22Rv1 (cell line): ENCODE results near the gene CARS1.

Source experiments
- ZFX ChIP-seq: fragments of 450-650 bp; IDR thresholded peaks from 2 replicates; pipeline ENCODE4 v1.6.1; 2017; ENCODE audit warnings: antibody characterized with exemption, borderline replicate concordance
- TF ChIP-seq, protein P1 (sequence below): fragments of 450-650 bp; IDR thresholded peaks from 2 replicates; pipeline ENCODE4 v1.5.1; 2017; ENCODE audit warnings: mild to moderate bottlenecking

DNA sequence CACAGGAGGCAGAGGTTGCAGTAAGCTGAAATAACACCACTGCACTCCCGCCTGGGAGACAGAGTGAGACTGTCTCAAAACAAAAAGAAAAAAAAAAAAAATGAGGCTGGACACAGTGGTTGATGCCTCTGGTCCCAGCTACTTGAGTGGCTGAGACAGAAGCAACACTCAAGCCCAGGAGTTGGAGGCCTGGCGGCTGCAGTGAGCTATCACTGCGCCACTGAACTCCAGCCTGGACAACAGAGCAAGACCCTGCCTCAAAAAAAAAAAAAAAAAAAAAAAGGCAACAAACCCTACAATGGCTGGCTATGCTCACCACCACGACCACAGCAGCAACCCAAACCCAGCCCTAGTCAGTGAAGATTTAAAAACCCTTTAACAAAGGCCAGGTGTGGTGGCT lies 73.3 kb downstream of the CARS1 start:
- TF ChIP-seq, protein P1, sequence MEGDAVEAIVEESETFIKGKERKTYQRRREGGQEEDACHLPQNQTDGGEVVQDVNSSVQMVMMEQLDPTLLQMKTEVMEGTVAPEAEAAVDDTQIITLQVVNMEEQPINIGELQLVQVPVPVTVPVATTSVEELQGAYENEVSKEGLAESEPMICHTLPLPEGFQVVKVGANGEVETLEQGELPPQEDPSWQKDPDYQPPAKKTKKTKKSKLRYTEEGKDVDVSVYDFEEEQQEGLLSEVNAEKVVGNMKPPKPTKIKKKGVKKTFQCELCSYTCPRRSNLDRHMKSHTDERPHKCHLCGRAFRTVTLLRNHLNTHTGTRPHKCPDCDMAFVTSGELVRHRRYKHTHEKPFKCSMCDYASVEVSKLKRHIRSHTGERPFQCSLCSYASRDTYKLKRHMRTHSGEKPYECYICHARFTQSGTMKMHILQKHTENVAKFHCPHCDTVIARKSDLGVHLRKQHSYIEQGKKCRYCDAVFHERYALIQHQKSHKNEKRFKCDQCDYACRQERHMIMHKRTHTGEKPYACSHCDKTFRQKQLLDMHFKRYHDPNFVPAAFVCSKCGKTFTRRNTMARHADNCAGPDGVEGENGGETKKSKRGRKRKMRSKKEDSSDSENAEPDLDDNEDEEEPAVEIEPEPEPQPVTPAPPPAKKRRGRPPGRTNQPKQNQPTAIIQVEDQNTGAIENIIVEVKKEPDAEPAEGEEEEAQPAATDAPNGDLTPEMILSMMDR: no peak
- no peak for TF ChIP-seq ZFX
